NCI-H187 treated with DMSO at 0.1 percent for 48 hours (cell line): ENCODE measurements around the gene CCDC33.

ENCODE experiments used
- DNase-seq: peaks from one replicate; lab custom pipeline; 2025; lab: John Stamatoyannopoulos, UW

Gene CCDC33

DNA sequence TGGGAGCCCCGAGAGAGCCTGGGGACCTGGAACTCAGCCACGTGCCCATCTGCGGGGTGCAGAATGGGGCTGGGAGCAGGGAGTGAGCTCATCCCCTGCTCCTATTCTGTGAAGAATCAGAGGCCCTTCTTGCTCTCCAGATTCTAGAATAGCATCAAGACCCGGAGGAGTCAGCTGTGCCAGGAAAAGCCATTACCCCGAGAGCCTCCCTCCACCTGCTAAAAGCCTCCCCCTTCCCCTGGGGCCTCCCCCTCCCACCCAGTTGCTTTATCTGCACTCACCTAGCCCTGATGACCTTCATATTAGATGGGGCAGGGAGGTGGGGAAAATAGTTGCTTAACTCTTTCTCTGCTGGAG is 23.1 kb downstream of the CCDC33 start:
- peak; percentile 38 for DNase-seq

GRCh38 chr15:74259821-74260607 is 23.9 kb downstream of the CCDC33 start:
- DNase-seq = no peak

- no peak for DNase-seq
Measured at GRCh38 chr15:74261041-74261440, 24.9 kb downstream of the CCDC33 start.

DNA sequence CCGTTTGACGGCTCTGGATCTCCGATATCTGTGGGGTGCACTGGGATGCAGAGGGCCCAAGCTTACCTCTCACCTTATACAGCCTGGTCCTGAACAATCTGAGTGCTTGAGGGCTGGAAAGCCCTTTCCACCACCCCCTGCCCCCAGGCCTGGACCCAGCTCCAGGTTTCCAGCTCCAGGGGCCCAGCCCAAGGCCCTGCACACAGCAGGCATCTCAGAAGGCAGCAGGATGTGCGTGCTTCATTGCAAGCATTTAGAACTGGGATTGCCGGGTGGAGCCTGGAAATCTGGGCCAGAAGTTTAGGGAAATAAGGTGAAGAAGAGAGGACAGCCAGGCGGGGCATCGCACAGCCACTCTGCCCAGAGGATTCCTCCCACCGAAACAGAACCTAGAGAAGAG is 25.6 kb downstream of the CCDC33 start:
- no peak for DNase-seq

- DNase-seq = no peak
Measured at GRCh38 chr15:74262151-74262550, 26.0 kb downstream of the CCDC33 start.

DNA sequence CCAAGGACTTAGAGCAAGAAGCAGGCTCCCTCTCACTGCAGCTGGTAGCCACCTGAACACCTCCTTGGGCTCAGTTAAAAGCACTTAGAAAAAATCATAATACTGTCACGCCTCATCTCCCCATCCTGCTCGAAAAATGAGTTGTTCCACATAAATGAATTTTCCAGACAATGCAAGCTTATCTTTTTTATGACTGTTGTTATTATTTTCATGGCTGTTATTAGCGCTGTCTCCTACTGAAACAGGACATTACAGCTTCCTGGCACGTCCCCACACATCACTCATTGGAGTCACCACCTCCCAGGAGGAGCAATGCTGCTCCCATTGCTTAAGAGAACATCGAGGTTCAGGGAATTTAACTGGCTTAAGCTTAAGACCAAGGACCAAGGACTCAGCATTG is 26.5 kb downstream of the CCDC33 start:
- peak; percentile 87 for DNase-seq

GRCh38 chr15:74263466-74263865 is 27.3 kb downstream of the CCDC33 start:
- DNase-seq = no peak

DNA sequence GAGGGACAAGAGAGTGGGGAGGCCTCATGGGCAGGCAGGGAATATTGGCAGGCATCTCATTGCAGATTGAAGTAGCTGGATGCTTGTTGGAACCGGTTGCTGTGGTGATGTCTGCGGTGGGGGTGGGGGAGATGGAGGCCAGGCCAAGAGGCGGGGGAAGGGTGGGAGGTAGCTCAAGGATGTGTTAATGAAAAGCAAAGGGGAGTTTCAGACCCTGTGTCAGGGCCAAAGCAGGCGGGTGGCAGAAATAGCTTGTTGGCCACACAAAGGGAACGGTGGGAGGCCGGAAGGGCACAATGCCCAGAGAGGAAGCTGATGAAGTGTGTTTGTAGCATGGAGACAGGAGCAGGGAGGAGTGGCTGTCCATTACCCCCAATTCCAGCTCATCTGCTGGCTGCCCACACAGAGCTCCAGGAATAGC is 28.0 kb downstream of the CCDC33 start:
- no peak for DNase-seq

DNA sequence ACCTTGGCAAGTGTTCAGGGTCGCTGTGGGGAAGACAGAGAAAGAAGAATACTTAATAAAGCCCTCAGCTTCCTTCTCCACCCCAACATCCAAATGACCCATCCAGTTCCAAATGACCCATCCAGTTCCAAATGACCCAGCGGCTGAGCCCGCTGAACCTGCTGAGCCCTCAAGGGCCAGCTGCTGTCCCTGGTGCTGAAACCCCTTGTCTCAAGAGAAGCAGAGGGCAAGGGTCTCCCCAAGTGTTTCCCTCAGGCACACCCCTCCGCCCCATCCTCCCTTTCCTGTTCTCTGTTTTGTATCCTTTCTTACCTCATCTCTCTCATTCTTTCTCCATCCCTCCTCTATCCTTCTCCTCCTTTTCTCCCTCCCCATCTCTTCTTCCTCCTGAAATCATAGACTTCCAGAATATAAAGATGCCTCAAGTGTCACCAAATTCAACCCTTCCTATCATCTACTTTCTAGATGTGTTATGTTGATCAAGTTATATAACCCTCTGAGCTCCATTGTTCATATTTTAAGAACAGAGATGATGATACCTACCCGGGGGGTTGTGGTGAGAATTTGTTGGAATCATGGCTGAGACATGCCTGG is 29.0 kb downstream of the CCDC33 start:
- DNase-seq = no peak

- DNase-seq = no peak
Measured at GRCh38 chr15:74268020-74268419, 31.9 kb downstream of the CCDC33 start.

- no peak for DNase-seq
Measured at GRCh38 chr15:74269362-74270035, 33.4 kb downstream of the CCDC33 start.

GRCh38 chr15:74270155-74270554 is 34.0 kb downstream of the CCDC33 start:
- DNase-seq = no peak

- DNase-seq = no peak
Measured at GRCh38 chr15:74270854-74271520, 34.9 kb downstream of the CCDC33 start.

- no peak for DNase-seq
Measured at GRCh38 chr15:74272812-74273211, 36.7 kb downstream of the CCDC33 start.

DNA sequence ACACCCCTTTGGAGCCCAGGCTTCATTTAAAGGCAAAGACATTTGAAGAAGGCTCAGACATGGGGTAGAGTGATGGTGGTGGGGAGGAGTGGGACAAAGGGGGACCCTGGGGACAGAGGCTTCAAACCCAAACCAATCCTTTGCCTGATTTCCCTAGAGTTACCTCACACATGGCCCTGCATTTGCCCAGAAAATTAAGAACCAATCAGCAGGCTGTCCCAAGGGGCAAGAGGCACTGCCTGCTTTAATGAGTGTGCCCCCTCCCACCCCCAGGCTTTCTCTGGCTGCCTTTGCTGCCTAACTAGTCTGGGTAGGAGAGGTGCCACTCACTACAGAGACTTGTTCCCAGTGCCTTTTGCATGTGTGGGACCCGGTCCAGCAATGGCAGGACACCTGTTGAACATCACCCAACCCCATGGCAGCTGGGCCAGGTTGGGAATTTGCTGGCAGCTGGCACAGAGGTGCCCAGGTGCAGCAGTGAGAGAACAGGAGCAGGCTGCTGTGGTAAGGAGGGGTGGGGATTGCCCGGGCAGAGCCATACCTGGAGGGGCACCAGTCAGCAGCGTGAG is 38.4 kb downstream of the CCDC33 start:
- no peak for DNase-seq

DNA sequence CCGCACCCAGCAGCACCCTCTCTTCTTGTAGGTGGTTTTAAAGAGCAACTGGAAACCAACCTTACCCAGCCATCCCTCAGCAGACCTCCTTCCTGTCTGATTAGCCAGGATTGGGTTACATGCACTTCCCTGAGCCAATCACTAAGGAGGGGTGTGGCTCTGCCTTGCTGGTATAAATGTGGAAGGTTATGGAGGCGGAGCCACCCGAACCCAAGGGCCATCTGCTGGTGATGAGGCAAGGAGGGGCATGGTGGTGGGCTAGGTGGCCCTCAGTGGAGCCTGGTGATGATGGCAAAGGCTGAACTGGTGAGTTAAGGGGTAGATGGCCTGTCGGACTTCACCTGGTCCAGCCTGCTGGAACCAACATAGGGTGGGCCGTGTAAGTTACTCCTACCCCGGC is 39.8 kb downstream of the CCDC33 start:
- DNase-seq = no peak

DNA sequence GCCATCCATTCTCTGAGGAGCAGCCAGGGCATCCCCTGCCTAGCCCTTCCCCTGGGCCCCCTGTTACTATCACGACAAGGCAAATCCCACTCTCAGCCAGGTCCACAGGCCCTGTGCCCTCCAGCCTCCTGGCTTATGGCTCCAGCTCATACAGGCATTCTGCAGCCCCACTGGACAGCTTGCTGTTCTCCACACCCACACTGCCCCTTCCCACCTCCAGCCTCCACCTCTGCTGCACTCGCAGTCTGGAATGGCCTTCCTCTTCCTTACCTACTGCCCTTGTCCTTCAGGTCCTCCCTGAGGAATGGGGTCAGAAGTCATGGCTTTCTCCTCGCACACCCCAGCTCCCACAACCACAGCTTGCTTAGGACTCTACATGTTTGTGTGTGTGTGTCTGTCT is 40.4 kb downstream of the CCDC33 start:
- no peak for DNase-seq

GRCh38 chr15:74277242-74277810 is 41.2 kb downstream of the CCDC33 start:
- DNase-seq = no peak

GRCh38 chr15:74278207-74278606 is 42.1 kb downstream of the CCDC33 start:
- no peak for DNase-seq

- no peak for DNase-seq
Measured at GRCh38 chr15:74281147-74282133, 45.3 kb downstream of the CCDC33 start.

DNA sequence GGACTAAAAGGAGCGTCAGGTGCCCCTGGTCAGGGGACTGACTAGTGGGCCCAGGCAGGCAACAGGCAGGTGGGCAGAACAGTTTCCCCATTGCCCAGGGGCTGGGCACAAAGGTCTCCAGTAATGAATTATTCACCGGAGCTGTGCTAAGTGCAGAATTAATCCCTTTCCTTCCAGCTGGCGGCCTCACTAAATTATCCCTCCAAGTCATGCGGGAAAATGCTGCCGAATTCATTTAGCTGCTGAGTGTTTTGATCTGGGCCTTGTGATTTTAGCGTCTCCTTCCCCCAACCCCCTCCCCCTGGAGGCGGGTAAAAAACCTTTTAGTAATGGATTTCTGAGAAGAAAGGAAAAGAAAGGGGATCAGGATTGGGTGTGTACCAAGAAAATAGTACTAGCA is 47.2 kb downstream of the CCDC33 start:
- no peak for DNase-seq
